Stomach (tissue), 4 donors: ENCODE data around the gene SUSD6.

Source experiments
- CTCF ChIP-seq, 7 experiments: fragments of 450-650 bp in 4 of 7; fragments of 200-600 bp in 3 of 7; sonication (generic) in 3 of 7; IDR thresholded peaks; one replicate each; pipeline ENCODE4 v1.5.1; 2016 to 2019; ENCODE audit warnings: antibody characterized with exemption in 7 of 7, control low read depth in 2 of 7, mild to moderate bottlenecking in 1 of 7
- EP300 ChIP-seq: sonication (generic); formaldehyde crosslinking; IDR thresholded peaks from one replicate; pipeline ENCODE4 v1.6.1; 2017; ENCODE audit warnings: antibody characterized with exemption
- POLR2A ChIP-seq, 4 donors: fragments of 450-650 bp; IDR thresholded peaks; one replicate each; pipeline ENCODE4 v1.6.1; 2016; ENCODE audit warnings: antibody characterized with exemption in 4 of 4, control low read depth in 2 of 4, mild to moderate bottlenecking in 1 of 4, moderate library complexity in 1 of 4
- POLR2AphosphoS5 ChIP-seq, 3 donors: sonication (generic); formaldehyde crosslinking; IDR thresholded peaks; one replicate each; pipeline ENCODE4 v1.6.1; 2016; ENCODE audit warnings: antibody characterized with exemption in 3 of 3

DNA sequence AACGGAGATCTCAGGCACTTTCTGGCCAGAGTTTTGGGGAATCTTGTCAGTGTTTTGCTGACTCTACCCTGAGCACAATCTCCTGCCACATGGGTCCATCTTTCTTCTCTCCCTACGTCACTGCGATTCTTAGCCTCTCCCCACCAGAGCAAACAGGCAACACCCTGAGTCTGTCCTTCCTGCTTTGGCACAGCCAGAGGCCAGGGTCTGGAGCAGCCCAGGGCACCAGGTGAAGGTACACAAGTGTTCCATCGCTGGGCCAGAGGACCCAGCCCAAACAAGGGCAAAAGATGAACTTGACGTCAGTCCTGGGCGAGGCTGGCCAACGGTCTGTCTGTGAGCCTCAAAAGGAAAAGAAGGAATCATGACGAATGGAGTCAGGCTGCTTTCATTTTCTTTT is 24.0 kb upstream of the SUSD6 start:
- TF ChIP-seq POLR2A (IDR thresholded peaks at IDR 0.05) (no peak), CTCF (IDR thresholded peaks at IDR 0.05) (no peak), EP300 (no peak), POLR2AphosphoS5 (IDR thresholded peaks at IDR 0.05) (peak in 1 of 3 donors; percentile 22)
